NT2/D1 (cell line): ENCODE results near the gene RDH13.

Experiments
- YY1 ChIP-seq: IDR thresholded peaks from 2 replicates; pipeline ENCODE4 v1.6.1; 2011; ENCODE audit not compliant: insufficient read length, insufficient read depth
- ZNF274 ChIP-seq: IDR thresholded peaks from 2 replicates; pipeline ENCODE4 v1.6.1; 2011; ENCODE audit warnings: mild to moderate bottlenecking, low read depth, low read length

DNA sequence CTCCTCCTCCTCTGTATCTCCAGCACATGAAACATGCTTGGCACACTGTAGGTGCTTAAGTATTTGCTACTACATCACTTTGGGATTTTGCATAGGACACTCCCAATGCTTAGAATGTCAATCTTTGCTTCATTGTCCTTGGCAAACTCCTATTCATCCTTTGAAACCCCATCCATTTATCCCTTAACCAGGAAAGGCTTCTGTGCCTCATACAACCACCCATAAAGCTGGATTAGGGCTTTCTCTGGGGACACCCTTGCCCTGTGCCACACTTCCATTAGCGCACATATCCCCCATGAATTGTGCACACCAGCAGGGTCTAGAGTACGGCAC is 6.9 kb upstream of the RDH13 start:
- TF ChIP-seq ZNF274 = no peak
- no peak for TF ChIP-seq YY1
